IMR-90 (cell line): Measurements from ENCODE around the gene FSD1L. TPM values are rescaled to one million over a fixed set of nuclear protein-coding genes. Genes with fewer than 3 reads are reported as not detected.

Experiments
- ATAC-seq: fragments of 200-7000 bp; cut with Tn5 transposase; 2 replicates; pipeline ENCODE4 v1.9.1; 2020; ENCODE audit warnings: low read depth, mild to moderate bottlenecking, moderate library complexity
- BruUV-seq: library from RNA; stranded (reverse); fragments of 400-500 nt; replicated peaks from 2 replicates; lab custom pipeline; 2021; lab: Mats Ljungman, UMichigan
- CTCF ChIA-PET: fragments of 300-600 bp; formaldehyde crosslinking; extraction: SDS; loops from one replicate; lab custom pipeline; 2021; ENCODE audit warnings: antibody characterized with exemption; lab: Yijun Ruan, JAX
- POLR2A ChIA-PET: fragments of 300-600 bp; sonication (Branson Sonifier 250); formaldehyde crosslinking; loops from one replicate; lab custom pipeline; 2022; ENCODE audit warnings: antibody characterized with exemption; ENCODE audit not compliant: unreplicated experiment; lab: Charles Lee
- DNase-seq: peaks from one replicate; pipeline ENCODE4 v3.0.0; 2013
- H2AFZ ChIP-seq: replicated peaks from 2 replicates; pipeline ENCODE3; 2013; ENCODE audit warnings: low read length, mild to moderate bottlenecking; ENCODE audit not compliant: poor library complexity
- H2AK5ac ChIP-seq: 2 replicates; pipeline ENCODE4 v1.6.1; 2013; ENCODE audit warnings: low read depth, low read length, inconsistent platforms
- H2AK9ac ChIP-seq: replicated peaks from 2 replicates; pipeline ENCODE3; 2013; ENCODE audit warnings: mild to moderate bottlenecking, low read depth, low read length, moderate library complexity; ENCODE audit not compliant: poor library complexity
- H2BK120ac ChIP-seq: 2 replicates; pipeline ENCODE4 v1.6.1; 2013; ENCODE audit warnings: low read depth, low read length, inconsistent platforms
- H2BK15ac ChIP-seq: 3 replicates; pipeline ENCODE4 v1.6.1; 2013; ENCODE audit warnings: low read depth, low read length, inconsistent platforms
- H2BK20ac ChIP-seq: 2 replicates; pipeline ENCODE4 v1.6.1; 2013; ENCODE audit warnings: low read depth, mild to moderate bottlenecking, inconsistent platforms, low read length, moderate library complexity
- H2BK5ac ChIP-seq: 2 replicates; pipeline ENCODE4 v1.6.1; 2013; ENCODE audit warnings: mild to moderate bottlenecking, low read depth, low read length, inconsistent platforms; ENCODE audit not compliant: poor library complexity, severe bottlenecking
- H3K14ac ChIP-seq: replicated peaks from 2 replicates; pipeline ENCODE4 v1.6.1; 2013; ENCODE audit warnings: low read depth, low read length, inconsistent platforms
- H3K18ac ChIP-seq: 2 replicates; pipeline ENCODE4 v1.6.1; 2013; ENCODE audit warnings: low read depth, low read length, control low read depth
- H3K23ac ChIP-seq: 2 replicates; pipeline ENCODE4 v1.6.1; 2013; ENCODE audit warnings: low read depth, low read length, inconsistent platforms
- H3K27ac ChIP-seq: 2 replicates; pipeline ENCODE4 v1.5.1; 2013; ENCODE audit warnings: mild to moderate bottlenecking, control low read depth, low read length; ENCODE audit not compliant: insufficient read depth
- H3K27me3 ChIP-seq: 2 replicates; pipeline ENCODE4 v1.6.1; 2013; ENCODE audit warnings: low read length; ENCODE audit not compliant: control insufficient read depth, insufficient read depth
- H3K36me3 ChIP-seq: 2 replicates; pipeline ENCODE4 v1.6.1; 2013; ENCODE audit warnings: low read length, mixed read lengths; ENCODE audit not compliant: control insufficient read depth, insufficient read depth
- H3K4ac ChIP-seq: 2 replicates; pipeline ENCODE4 v1.6.1; 2013; ENCODE audit warnings: low read depth, low read length, inconsistent platforms
- H3K4me1 ChIP-seq: 2 replicates; pipeline ENCODE4 v1.6.1; 2013; ENCODE audit warnings: low read length, mixed read lengths; ENCODE audit not compliant: control insufficient read depth, insufficient read depth
- H3K4me2 ChIP-seq: 2 replicates; pipeline ENCODE4 v1.6.1; 2013; ENCODE audit warnings: low read depth, mild to moderate bottlenecking, control low read depth, low read length, moderate library complexity
- H3K4me3 ChIP-seq: 2 replicates; pipeline ENCODE4 v1.5.1; 2013; ENCODE audit warnings: low read depth, mild to moderate bottlenecking, control low read depth, low read length, moderate library complexity; ENCODE audit not compliant: insufficient read depth
- H3K56ac ChIP-seq: 2 replicates; pipeline ENCODE4 v1.6.1; 2013; ENCODE audit warnings: low read length, inconsistent platforms; ENCODE audit not compliant: insufficient read depth; ENCODE audit errors: extremely low read depth
- H3K79me1 ChIP-seq, 2 experiments: 2 replicates each; pipeline ENCODE4 v1.6.1; 2013; ENCODE audit warnings: low read length in 2 of 2, inconsistent platforms in 1 of 2, low read depth in 1 of 2
- H3K9ac ChIP-seq: 2 replicates; pipeline ENCODE4 v1.6.1; 2013; ENCODE audit warnings: low read depth, low read length, control low read depth
- H3K9me1 ChIP-seq: 2 replicates; pipeline ENCODE4 v1.6.1; 2013; ENCODE audit warnings: low read length, inconsistent platforms; ENCODE audit not compliant: insufficient read depth
- H3K9me3 ChIP-seq: 2 replicates; pipeline ENCODE4 v1.6.1; 2013; ENCODE audit warnings: low read length; ENCODE audit not compliant: control insufficient read depth, insufficient read depth
- H4K20me1 ChIP-seq: 2 replicates; pipeline ENCODE4 v1.6.1; 2013; ENCODE audit warnings: low read length, inconsistent platforms; ENCODE audit not compliant: insufficient read depth
- H4K5ac ChIP-seq: 2 replicates; pipeline ENCODE4 v1.6.1; 2013; ENCODE audit warnings: mild to moderate bottlenecking, low read depth, low read length, control low read depth
- H4K8ac ChIP-seq, 2 experiments: 2 replicates each; pipeline ENCODE4 v1.6.1; 2013; ENCODE audit warnings: low read depth in 2 of 2, low read length in 2 of 2, control low read depth in 1 of 2, inconsistent platforms in 1 of 2
- H4K91ac ChIP-seq: 2 replicates; pipeline ENCODE4 v1.6.1; 2013; ENCODE audit warnings: low read depth, low read length, inconsistent platforms; ENCODE audit not compliant: insufficient read depth
- CEBPB ChIP-seq: IDR thresholded peaks from 2 replicates; pipeline ENCODE4 v1.6.1; 2012; ENCODE audit warnings: low read depth, low read length, improper control_type of control experiment
- CHD1 ChIP-seq: IDR thresholded peaks from 2 replicates; pipeline ENCODE4 v1.6.1; 2012; ENCODE audit warnings: low read depth, low read length, improper control_type of control experiment
- ELK1 ChIP-seq: fragments of 150-350 bp; IDR thresholded peaks from 2 replicates; pipeline ENCODE4 v1.6.1; 2016; ENCODE audit warnings: low read depth, mild to moderate bottlenecking, low read length, moderate library complexity, borderline replicate concordance
- FOS ChIP-seq: fragments of 150-350 bp; IDR thresholded peaks from 2 replicates; pipeline ENCODE4 v1.6.1; 2016; ENCODE audit warnings: low read depth, low read length
- MXI1 ChIP-seq: IDR thresholded peaks from 2 replicates; pipeline ENCODE4 v1.6.1; 2012; ENCODE audit warnings: low read depth, mild to moderate bottlenecking, low read length, moderate library complexity, borderline replicate concordance
- POLR2A ChIP-seq: IDR thresholded peaks from 2 replicates; pipeline ENCODE4 v1.6.1; 2012; ENCODE audit warnings: mild to moderate bottlenecking, low read depth, low read length
- RAD21 ChIP-seq: IDR thresholded peaks from 2 replicates; pipeline ENCODE4 v1.6.1; 2012; ENCODE audit warnings: low read length, improper control_type of control experiment
- RCOR1 ChIP-seq: IDR thresholded peaks from 2 replicates; pipeline ENCODE4 v1.6.1; 2012; ENCODE audit warnings: mild to moderate bottlenecking, low read length, improper control_type of control experiment; ENCODE audit not compliant: insufficient replicate concordance
- SMC3 ChIP-seq: fragments of 150-350 bp; IDR thresholded peaks from 2 replicates; pipeline ENCODE4 v1.6.1; 2016; ENCODE audit warnings: low read depth, mild to moderate bottlenecking, antibody characterized with exemption, low read length, moderate library complexity
- USF2 ChIP-seq: fragments of 150-350 bp; IDR thresholded peaks from 2 replicates; pipeline ENCODE4 v1.6.1; 2017; ENCODE audit warnings: mild to moderate bottlenecking, antibody characterized with exemption, low read length, low read depth
- WGBS, 2 experiments: methylation state at CpG; one replicate each; pipeline versions ENCODE4 v1.1.5 to v1.1.7; 2013; ENCODE audit warnings: missing lambda C conversion rate in 2 of 2; ENCODE audit not compliant: insufficient read length in 1 of 2; ENCODE audit errors: extremely low coverage in 2 of 2; 5-methylcytosine and 5-hydroxymethylcytosine counted together
- dilution Hi-C: fragments of 300-500 bp; cut with HindIII; formaldehyde crosslinking; loops from one replicate; pipeline ENCODE4 v1.14.3; 2018; ENCODE audit warnings: low sequenced_read_pairs; ENCODE audit not compliant: unreplicated experiment
- in situ Hi-C: fragments of 300-500 bp; cut with MboI; formaldehyde crosslinking; loops from 3 replicates; pipeline ENCODE4 v1.14.3; 2019; ENCODE audit warnings: low sequenced_read_pairs, inconsistent platforms, mixed read lengths
- intact Hi-C: fragments of 100-400 bp; cut with micrococcal nuclease; formaldehyde crosslinking; loops from 2 replicates; pipeline ENCODE4 v1.10.0; 2022
- polyA plus RNA-seq, 3 experiments: library from polyadenylated mRNA; depleted of rRNA; stranded (reverse); fragments of >200 nt; gene quantifications; 2 replicates each; pipeline ENCODE4 v1.2.3, GENCODE V29; 2012; ENCODE audit warnings: low replicate concordance in 1 of 3
- total RNA-seq: library from RNA; depleted of rRNA; stranded (reverse); fragments of >200 nt; gene quantifications from 2 replicates; pipeline ENCODE4 v1.2.3, GENCODE V29; 2012

Gene FSD1L
- total and polyA plus RNA-seq, 2 of the 4 experiments (the other 2 are of a cell fraction): 1.4 to 2.9 TPM

- Histone ChIP-seq H3K14ac (no peak overlapping the region), H3K4ac (no peak overlapping the region), H3K79me1 (no peaks in the 10 kb centered on the region), H3K36me3 (no peaks in the 10 kb centered on the region), H2AK5ac (no peak overlapping the region), H3K9ac (no peak overlapping the region), H2BK120ac (no peak overlapping the region), H4K8ac (no peak overlapping the region), H3K27ac (no peak overlapping the region), H3K4me1 (no peaks in the 10 kb centered on the region), H2BK5ac (no peak overlapping the region), H3K27me3 (no peaks in the 10 kb centered on the region), H3K9me1 (no peaks in the 10 kb centered on the region), H4K20me1 (no peaks in the 10 kb centered on the region), H2AK9ac (no peak overlapping the region), H2AFZ (no peak overlapping the region), H3K23ac (no peak overlapping the region), H3K18ac (no peak overlapping the region), H3K4me2 (no peak overlapping the region), H3K9me3 (no peaks in the 10 kb centered on the region), H3K4me3 (no peak overlapping the region), H4K5ac (no peak overlapping the region), H3K56ac (no peak overlapping the region), H2BK15ac (no peak overlapping the region), H2BK20ac (no peak overlapping the region), H4K91ac (no peak overlapping the region)
- POLR2A ChIA-PET: no interaction called here
- DNase-seq (no peak), ATAC-seq (no peak)
- no TSS peak for BruUV-seq
- in situ Hi-C loops (no loop called here), intact Hi-C loops (no loop called here), dilution Hi-C loops (no loop called here)
- WGBS, 2 experiments: no CpG with 5 or more reads among the region's 5 CpGs
- TF ChIP-seq ELK1 (no peak), FOS (no peak), SMC3 (no peak), CHD1 (no peak), RAD21 (no peak), USF2 (no peak), RCOR1 (no peak), CEBPB (no peak), MXI1 (no peak), POLR2A (no peak)
- CTCF ChIA-PET: no interaction called here
These were observed 26.0 kb upstream of the FSD1L start for GRCh38 chr9:105421864-105422263.
